Measurements from ENCODE around the gene ACSM6.

DNA sequence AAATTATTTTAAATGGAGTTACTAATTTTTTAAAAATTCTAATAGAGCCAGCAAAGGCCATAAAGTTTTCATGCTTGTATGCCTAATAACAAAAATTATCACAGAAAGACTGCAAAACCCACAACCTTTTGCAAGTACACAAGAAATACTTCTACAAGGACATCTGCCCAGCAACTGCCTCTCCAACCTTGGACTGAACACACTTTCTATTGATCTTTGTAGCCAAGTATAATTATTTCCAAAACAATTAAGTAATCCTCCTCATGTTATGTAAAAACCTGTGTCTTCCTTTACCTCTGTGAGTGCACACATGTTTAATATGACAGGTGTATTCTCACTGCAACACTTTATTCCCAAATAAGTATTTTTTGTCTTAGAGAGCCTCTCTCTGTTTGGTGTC, 16.6 kb upstream of the ACSM6 start:
- TF ChIP-seq EP300 (IDR thresholded peaks at IDR 0.05): no peak
- no peak for TF ChIP-seq POLR2A (IDR thresholded peaks at IDR 0.05)
- TF ChIP-seq, protein P1, sequence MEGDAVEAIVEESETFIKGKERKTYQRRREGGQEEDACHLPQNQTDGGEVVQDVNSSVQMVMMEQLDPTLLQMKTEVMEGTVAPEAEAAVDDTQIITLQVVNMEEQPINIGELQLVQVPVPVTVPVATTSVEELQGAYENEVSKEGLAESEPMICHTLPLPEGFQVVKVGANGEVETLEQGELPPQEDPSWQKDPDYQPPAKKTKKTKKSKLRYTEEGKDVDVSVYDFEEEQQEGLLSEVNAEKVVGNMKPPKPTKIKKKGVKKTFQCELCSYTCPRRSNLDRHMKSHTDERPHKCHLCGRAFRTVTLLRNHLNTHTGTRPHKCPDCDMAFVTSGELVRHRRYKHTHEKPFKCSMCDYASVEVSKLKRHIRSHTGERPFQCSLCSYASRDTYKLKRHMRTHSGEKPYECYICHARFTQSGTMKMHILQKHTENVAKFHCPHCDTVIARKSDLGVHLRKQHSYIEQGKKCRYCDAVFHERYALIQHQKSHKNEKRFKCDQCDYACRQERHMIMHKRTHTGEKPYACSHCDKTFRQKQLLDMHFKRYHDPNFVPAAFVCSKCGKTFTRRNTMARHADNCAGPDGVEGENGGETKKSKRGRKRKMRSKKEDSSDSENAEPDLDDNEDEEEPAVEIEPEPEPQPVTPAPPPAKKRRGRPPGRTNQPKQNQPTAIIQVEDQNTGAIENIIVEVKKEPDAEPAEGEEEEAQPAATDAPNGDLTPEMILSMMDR (IDR thresholded peaks at IDR 0.05): no peak

All from upper lobe of left lung (tissue), 4 donors.